Measurements from ENCODE around the gene CIB2.

DNA sequence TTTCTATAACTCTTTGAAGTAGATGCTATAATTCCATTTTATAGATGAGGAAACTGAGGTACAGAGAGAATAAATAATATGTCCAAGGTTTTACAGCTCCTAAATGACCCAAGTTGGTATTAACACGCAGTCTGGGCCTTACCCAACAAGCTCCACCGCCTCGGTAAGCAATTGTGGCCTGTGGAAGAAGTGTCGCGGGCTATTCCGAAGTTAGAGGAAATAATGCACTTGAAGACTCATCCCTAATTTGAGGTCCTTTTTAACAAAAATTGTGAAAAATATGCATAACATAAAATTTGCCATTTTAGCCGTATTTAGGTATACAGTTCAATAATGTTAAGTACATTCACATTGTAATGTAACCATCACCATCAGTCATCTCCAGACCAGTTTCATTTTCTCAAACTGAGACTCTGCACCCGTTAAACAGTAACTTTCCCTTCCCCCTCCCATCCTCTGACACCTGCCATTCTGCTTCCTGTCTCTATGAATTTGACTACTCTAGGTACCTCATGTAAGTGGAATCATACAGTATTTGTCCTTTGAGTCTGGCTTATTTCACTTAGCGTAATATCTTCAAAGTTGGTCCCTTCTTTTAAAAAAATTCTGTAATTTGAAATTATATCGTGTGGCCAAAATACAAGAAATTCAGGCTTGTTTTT is 36.1 kb upstream of the CIB2 start:
- TF ChIP-seq, protein P1, sequence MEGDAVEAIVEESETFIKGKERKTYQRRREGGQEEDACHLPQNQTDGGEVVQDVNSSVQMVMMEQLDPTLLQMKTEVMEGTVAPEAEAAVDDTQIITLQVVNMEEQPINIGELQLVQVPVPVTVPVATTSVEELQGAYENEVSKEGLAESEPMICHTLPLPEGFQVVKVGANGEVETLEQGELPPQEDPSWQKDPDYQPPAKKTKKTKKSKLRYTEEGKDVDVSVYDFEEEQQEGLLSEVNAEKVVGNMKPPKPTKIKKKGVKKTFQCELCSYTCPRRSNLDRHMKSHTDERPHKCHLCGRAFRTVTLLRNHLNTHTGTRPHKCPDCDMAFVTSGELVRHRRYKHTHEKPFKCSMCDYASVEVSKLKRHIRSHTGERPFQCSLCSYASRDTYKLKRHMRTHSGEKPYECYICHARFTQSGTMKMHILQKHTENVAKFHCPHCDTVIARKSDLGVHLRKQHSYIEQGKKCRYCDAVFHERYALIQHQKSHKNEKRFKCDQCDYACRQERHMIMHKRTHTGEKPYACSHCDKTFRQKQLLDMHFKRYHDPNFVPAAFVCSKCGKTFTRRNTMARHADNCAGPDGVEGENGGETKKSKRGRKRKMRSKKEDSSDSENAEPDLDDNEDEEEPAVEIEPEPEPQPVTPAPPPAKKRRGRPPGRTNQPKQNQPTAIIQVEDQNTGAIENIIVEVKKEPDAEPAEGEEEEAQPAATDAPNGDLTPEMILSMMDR (IDR thresholded peaks at IDR 0.05): no peak
- no peak for TF ChIP-seq POLR2A (IDR thresholded peaks at IDR 0.05)
- no peak for TF ChIP-seq EP300 (IDR thresholded peaks at IDR 0.05)
